ENCODE results near the gene MMEL1.
"Not testable (repeated sequence)": the region's sequence is repeated elsewhere in the genome, so short reads cannot be mapped to it uniquely, and the experiment has no call there.

The MMEL1 gene, protein sequence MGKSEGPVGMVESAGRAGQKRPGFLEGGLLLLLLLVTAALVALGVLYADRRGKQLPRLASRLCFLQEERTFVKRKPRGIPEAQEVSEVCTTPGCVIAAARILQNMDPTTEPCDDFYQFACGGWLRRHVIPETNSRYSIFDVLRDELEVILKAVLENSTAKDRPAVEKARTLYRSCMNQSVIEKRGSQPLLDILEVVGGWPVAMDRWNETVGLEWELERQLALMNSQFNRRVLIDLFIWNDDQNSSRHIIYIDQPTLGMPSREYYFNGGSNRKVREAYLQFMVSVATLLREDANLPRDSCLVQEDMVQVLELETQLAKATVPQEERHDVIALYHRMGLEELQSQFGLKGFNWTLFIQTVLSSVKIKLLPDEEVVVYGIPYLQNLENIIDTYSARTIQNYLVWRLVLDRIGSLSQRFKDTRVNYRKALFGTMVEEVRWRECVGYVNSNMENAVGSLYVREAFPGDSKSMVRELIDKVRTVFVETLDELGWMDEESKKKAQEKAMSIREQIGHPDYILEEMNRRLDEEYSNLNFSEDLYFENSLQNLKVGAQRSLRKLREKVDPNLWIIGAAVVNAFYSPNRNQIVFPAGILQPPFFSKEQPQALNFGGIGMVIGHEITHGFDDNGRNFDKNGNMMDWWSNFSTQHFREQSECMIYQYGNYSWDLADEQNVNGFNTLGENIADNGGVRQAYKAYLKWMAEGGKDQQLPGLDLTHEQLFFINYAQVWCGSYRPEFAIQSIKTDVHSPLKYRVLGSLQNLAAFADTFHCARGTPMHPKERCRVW

DNA sequence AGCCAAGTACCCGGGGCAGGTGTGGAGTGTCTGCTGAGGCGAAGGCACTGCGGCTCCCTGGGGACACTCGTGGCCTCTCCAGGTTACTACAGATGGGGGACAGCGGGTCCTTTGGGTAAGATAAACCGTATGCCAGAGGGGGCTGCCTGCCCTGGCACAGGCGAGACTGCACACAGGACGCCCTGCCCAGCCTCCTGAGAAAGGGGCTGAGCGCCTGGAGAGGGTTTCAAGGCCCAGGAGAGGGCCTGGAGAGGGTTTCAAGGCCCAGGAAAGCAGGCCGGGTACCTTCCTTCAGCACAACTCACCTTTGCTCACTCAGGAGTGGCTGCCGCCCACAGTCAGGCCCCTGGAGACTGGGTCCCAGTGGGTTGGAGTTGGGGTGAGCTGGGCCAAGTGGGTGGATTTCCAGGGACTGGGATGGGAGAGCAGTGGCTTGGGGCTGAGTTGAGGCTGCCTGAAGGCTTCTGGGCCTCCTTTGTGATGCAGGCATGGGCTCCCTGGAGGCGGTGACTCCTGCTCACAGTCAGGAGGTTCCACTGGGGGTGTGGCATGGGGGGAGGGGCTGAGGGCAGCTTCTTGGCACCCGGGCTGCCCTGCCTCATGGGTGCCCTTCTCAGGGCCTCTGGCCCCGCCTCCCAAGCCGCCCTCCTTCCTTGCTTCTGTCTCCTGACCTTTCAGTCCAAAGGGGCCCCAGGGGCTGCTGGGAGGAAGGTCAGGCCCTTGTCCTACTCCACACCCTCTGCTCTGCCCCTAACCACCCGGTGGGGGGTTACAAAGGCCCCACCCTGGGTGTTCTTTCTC is at the start of gene MMEL1:
MMEL1 (minus strand) TSS at position 456 of the 801 bp plus-strand sequence. CDS start 3,532 bp downstream, outside the sequence.
- no peak for DNase-seq (ENCODE audit: low read depth)

DNA sequence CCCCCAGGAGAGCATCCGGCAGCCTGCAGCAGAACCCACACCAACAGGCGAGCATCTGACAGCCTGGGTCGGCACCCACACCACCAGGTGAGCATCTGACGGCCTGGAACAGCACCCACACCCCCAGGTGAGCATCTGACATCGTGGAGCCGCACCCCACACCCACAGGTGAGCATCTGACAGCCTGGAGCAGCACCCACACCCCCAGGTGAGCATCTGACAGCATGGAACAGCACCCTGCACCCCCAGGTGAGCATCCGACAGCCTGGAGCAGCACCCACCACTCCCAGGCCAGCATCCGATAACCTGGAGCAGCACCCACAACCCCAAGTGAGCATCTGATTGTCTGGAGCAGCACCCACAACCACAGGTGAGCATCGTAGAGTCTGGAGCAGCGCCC is 43.9 kb upstream of the MMEL1 start:
- not testable (repeated sequence) for DNase-seq (ENCODE audit: low read depth)

DNA sequence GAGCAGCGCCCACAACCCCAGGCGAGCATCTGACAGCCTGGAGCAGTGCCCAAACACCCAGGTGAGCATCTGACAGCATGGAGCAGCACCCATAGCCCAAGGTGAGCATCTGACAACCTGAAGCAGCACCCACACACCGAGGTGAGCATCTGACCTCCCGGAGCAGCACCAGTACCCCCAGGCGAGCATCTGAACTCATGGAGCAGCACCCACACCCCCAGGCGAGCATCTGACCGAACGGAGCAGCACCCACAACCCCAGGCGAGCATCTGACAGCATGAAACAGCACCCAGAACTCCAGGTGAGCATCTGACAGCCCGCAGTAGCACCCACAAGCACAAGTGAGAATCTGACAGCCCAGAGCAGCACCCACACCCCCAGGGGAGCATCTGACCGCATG is 38.8 kb upstream of the MMEL1 start:
- not testable (repeated sequence) for DNase-seq (ENCODE audit: low read depth)

DNA sequence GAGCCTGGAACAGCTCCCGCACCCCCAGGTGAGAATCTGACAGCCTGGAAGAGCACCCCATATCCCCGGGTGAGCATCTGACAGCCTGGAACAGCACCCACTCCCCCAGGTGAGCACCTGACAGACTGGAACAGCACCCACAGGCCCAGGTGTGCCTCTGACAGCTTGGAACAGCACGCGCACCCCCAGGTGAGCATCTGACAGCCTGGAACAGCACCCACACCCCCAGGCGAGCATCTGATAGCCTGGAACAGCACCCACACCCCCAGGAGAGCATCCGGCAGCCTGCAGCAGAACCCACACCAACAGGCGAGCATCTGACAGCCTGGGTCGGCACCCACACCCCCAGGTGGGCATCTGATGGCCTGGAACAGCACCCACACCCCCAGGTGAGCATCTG is 27.0 kb upstream of the MMEL1 start:
- DNase-seq (ENCODE audit: low read depth), result not testable (repeated sequence)

DNA sequence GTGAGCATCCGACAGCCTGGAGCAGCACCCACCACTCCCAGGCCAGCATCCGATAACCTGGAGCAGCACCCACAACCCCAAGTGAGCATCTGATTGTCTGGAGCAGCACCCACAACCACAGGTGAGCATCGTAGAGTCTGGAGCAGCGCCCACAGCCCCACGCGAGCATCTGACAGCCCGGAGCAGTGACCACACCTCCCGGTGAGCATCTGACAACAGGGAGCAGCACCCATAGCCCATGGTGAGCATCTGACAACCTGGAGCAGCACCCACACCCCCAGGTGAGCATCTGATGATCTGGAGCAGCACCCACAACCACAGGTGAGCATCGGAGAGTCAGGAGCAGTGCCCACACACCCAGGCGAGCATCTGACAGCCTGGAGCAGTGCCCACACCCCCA is 25.1 kb upstream of the MMEL1 start:
- DNase-seq (ENCODE audit: low read depth), result not testable (repeated sequence)

DNA sequence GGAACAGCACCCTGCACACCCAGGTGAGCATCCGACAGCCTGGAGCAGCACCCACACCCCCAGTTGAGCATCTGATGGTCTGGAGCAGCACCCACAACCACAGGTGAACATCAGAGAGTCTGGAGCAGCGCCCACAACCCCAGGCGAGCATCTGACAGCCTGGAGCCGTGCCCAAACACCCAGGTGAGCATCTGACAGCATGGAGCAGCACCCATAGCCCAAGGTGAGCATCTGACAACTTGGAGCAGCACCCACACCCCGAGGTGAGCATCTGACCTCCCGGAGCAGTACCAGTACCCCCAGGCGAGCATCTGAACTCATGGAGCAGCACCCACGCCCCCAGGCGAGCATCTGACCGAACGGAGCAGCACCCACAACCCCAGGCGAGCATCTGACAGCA is 24.3 kb upstream of the MMEL1 start:
- not testable (repeated sequence) for DNase-seq (ENCODE audit: low read depth)

DNA sequence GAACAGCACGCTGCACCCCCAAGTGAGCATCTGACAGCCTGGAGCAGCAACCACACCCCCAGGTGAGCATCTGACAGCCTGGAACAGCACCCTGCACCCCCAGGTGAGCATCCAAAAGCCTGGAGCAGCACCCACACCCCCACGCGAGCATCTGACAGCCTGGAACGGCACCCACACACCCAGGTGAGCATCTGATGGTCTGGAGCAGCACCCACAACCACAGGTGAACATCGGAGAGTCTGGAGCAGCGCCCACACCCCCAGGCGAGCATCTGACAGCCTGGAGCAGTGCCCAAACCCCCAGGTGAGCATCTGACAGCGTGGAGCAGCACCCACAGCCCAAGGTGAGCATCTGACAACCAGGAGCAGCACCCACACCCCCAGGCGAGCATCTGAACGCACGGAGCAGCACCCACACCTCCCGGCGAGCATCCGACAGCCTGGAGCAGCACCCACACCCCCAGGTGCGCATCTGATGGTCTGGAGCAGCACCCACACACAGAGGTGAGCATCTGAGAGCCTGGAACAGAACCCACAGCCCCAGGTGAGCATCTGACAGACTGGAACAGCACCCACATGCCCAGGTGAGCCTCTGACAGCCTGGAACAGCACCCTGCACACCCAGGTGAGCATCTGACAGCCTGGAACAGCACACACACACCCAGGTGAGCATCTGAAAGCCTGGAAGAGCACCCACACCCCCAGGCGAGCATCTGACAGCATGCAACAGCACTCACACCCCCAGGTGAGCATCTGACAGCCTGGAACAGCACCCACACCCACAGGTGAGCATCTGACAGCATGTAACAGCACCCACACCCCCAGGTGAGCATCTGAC is 23.0 kb upstream of the MMEL1 start:
- not testable (repeated sequence) for DNase-seq (ENCODE audit: low read depth)

DNA sequence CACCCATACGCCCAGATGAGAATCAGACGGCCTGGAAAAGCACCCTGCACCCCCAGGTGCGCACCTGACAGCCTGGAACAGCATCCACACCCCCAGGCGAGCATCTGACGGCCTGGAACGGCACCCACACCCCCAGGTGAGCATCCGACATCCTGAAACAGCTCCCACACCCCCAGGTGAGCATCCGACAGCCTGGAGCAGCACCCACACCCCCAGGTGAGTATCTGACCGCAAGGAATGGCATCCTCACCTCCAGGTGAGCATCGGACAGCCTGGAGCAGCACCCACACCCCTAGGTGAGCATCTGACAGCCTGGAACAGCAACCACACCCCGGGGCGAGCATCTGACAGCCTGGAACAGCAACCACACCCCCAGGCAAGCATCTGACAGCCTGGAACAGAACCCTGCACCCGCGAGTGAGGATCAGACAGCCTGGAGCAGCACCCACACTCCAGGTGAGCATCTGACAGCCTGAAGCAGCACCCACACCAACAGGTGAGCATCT is 21.7 kb upstream of the MMEL1 start:
- DNase-seq (ENCODE audit: low read depth), result not testable (repeated sequence)

DNA sequence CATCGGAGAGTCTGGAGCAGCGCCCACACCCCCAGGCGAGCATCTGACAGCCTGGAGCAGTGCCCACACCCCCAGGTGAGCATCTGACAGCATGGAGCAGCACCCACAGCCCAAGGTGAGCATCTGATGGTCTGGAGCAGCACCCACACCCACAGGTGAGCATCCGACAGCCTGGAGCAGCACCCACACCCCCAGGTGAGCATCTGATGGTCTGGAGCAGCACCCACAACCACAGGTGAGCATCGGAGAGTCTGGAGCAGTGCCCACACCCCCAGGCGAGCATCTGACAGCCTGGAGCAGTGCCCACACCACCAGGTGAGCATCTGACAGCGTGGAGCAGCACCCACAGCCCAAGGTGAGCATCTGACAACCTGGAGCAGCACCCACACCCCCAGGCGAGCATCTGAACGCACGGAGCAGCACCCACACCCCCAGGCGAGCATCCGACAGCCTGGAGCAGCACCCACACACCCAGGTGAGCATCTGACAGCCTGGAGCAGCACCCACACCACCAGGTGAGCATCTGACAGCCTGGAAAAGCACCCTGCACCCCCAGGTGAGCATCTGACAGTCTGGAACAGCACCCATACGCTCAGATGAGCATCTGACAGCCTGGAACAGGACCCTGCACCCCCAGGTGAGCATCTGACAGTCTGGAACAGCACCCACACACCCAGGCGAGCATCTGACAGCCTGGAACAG is 21.1 kb upstream of the MMEL1 start:
- not testable (repeated sequence) for DNase-seq (ENCODE audit: low read depth)

DNA sequence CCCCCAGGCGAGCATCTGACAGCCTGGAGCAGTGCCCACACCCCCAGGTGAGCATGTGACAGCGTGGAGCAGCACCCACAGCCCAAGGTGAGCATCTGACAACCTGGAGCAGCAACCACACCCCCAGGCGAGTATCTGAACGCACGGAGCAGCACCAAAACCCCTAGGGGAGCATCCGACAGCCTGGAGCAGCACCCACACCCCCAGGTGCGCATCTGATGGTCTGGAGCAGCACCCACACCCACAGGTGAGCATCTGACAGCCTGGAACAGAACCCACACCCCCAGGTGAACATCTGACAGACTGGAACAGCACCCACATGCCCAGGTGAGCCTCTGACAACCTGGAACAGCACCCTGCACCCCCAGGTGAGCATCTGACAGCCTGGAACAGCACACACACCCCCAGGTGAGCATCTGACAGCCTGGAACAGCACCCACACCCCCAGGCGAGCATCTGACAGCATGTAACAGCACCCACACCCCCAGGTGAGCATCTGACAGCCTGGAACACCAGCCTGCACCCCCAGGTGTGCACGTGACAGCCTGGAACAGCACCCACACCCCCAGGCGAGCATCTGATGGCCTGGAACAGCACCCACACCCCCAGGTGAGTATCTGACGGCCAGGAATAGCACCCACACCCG is 20.2 kb upstream of the MMEL1 start:
- DNase-seq (ENCODE audit: low read depth), result not testable (repeated sequence)

DNA sequence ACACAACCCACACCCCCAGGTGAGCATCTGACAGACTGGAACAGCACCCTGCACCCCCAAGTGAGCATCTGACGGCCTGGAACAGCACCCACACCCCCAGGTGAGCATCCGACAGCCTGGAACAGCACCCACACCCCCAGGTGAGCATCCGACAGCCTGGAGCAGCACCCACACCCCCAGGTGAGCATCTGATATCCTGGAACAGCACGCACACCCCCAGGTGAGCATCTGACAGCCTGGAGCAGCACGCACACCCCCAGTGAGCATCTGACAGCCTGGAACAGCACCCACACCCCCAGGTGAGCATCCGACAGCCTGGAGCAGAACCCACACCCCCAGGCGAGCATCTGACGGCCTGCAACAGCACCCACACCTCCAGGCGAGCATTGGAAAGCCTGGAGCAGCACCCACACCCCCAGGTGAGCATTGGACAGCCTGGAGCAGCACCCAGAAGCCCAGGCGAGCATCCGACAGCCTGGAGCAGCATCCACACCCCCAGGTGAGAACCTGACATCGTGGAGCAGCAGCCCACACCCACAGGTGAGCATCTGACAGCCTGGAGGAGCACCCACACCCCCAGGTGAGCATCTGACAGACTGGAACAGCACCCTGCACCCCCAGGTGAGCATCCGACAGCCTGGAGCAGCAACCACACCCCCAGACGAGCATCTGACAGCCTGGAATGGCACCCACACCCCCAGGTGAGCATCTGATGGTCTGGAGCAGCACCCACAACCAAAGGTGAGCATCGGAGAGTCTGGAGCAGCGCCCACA is 19.5 kb upstream of the MMEL1 start:
- DNase-seq (ENCODE audit: low read depth), result not testable (repeated sequence)

DNA sequence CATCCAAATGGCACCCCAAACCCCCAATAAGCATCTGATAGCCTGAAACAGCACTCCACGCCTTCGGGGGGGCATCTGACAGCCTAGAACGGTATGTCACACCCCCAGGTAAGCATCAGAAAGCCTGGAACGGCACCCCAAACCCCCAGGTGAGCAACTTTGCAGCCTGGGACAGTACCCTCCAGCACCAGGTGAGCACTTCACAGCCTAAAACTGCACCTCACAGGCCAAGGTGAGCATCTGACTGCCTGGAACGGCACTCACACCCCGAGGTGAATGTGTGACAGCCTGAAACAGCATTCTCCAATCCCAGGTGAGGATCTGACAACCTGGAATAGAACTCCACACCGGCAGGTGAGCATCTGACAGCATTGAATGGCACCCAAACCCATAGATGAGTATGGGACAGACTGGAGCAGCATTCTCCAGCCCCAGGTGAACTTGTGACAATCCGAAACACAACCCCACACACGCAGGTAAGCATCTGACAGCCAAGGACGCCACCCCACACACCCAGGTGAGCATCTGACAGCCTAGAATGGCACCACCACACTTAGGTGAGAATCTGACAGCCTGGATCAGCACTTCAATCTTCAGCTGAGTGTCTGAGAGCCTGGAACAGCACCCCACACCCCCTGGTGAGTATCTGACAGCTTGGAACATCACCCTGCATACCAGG is 18.3 kb upstream of the MMEL1 start:
- no peak for DNase-seq (ENCODE audit: low read depth)

DNA sequence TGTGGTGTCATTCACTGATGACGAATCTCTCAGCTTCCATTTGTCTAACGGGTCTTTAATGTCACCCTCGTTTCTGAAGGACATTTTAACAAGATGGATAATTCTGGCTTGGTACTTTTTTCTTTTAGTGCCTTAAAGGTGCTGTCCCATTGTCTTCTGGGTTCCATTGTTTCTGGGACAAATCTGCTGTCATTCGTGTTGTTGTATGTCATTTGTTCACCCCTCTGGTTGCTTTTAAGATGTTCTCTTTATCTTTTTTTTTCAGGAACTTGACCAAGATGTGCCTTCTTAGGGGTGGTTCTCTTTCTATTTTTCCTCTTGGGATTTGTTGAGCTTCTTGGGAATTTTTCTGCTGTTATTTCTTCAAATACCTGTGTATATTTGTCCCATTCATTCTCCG is 14.0 kb upstream of the MMEL1 start:
- no peak for DNase-seq (ENCODE audit: low read depth)

DNA sequence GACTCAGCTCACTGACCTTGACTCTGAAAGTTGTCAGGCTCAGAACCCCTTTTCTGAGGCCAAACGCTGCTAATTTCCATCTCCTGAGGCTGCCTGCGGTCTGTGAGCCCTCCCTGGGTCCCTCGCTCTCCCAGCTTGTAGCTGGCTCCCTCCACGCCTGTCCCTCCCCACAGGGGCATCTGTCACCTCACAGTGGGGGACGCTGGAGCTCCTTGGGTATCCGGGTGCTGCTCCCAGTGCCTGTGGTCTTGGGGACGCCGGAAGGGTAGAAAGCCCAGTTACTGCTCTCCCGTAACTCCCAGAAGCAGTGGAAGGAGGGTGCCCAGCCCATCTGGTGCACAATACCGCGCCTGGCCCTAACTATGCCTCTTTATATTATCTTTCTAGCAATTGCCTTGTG is 13.0 kb upstream of the MMEL1 start:
- no peak for DNase-seq (ENCODE audit: low read depth)

DNA sequence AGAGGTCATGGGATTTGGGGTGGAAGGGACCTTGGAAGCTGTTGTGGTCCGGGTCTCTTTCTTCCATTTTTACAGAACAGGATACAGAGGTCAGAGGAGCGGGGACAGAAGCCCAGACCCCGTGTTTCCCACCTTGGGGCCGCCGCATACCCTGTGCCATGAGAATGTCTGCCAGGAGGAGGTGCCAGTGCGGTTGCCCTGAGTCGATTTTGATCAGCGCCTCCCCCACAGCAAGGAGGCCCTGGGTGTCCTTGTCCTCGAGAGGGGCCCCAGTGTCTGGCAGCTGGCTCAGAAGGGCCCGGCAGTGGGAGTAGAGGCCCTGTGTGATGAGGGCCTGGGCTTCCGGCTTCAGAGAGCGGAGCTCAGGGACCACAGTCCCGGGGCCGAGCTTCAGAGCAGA is 12.3 kb upstream of the MMEL1 start:
- DNase-seq (ENCODE audit: low read depth), result no peak

DNA sequence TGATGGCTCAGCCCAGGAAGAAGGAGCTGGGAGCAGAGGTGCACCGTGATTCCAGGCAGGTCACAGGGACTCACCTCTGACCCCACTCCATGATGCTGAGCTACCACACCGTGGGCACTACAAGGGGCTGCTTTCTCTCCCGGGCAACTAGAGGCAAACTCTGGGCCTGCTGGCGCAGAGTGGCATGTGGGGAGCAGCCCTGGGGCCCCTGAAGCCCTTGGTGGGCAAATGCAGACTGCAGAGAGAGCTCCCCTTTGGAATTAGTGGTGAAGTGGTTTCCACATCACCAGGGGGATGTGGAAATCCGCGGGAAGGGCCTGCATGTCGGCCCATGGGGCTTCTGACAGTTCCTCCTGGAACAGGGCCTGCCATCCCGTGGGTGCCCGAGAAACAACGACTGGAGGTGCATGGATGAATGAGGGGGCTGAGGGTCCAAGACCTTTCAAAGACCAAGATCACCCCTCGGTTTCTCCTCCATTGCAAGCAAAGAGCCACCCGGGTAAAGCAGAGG is 11.8 kb upstream of the MMEL1 start:
- no peak for DNase-seq (ENCODE audit: low read depth)

DNA sequence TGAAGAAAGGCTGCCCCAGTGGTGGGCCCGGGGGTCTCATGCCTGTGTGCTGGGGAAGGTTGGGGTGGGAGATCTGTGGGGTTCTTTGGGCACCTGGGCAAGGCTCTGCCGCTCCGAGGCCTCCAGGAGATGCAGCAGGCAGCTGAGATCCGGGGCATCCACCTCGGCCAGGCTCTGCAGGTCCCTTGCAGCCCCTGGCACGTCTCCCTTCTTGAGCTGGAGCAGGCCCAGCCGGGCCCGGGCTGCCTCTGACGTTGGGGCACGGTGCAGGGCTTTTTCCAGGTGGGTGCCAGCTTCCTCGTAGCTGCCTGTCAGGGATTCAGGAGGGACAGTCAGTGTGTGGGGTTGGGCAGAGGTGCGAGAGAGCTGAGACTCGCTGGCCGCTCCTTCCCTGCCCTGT is 11.4 kb upstream of the MMEL1 start:
- DNase-seq (ENCODE audit: low read depth), result no peak

DNA sequence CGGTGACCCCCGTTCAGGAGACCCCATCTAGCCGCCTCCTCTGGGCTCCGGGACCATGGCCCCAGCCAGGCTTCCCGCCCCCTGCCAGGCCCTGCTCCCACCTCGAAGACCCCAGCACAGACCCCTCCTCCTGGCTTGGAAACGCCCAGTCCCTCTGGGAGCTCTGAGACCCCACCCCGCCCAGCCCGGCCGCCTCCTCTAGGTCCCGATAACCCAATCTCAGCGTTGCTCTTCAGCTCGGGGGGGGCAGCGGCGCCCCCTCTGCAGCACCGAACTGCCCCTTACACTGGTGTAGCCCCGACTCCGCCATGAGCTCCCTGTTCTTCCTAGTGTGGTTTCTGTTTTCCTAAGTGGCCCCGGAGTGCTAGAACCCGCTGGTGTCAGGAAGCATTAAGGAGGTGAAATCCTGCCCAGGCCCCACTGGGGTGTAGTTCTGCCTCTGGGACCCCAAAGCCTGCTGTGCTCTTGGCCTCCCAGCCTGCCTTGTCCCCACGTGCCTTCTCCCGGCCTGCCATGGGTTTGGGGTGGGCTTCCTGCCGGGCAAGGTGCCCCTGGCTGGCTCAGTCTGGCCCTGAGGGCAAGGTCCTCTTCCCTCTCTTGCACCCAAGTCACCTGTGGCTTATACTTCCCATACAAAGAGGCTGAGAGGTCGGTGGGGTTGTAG is 10.7 kb upstream of the MMEL1 start:
- no peak for DNase-seq (ENCODE audit: low read depth)

Data from GM04504 (cell line).